COLO829 (cell line): ENCODE results near the gene SLC6A6.
A peak's percentile ranks its signal among the peaks of the same experiment; 100 is the strongest.

Experiments
- DNase-seq: peaks from one replicate; pipeline ENCODE4 v3.0.0; 2012; ENCODE audit warnings: low spot score

The SLC6A6 gene

DNA sequence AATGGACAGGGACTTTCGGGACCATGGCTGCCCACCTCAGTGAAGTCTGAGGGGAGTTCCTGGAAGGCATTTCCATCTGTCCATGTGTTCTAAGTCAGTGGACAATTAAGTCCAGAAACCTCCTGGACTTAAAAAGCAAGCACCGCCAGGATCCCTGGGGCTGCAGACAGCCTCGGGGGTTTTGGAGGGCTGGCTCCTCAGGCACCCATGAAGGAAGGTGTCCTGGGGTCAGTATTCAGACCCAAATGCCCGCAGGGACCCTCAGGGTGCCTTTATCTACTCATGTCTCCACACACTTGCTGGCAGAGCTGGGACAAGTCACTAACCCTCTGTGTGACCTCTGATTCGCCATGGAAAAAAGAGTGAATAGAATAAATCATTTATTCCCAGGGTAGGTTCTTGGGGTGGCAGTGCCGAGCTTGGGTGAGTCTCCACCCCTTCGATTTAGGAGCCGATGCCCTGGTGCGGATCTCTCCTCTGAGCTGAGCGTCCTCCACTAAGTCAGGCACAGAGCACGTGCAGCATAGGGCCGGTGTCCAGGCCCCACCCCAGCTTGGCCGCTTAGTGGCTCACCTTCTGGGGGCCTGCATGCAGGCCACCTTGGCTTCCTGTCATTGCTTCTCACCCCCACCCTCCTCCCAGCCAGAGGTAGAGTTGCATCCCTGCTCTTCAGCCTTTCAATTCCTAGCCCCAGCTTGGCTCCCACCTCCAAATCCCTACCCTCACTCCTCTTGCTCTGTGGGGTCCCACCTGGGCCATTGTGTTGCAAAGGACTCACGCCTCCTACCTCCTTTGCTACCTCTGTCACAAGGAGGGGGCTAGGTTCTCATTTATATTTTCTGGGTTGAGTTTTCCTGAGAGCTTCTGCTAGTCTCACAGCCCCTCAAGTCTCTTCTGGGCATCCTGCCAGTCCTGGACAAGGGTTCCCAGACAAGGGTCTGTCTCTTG lies 19.9 kb downstream of the SLC6A6 start:
- DNase-seq, result no peak

DNA sequence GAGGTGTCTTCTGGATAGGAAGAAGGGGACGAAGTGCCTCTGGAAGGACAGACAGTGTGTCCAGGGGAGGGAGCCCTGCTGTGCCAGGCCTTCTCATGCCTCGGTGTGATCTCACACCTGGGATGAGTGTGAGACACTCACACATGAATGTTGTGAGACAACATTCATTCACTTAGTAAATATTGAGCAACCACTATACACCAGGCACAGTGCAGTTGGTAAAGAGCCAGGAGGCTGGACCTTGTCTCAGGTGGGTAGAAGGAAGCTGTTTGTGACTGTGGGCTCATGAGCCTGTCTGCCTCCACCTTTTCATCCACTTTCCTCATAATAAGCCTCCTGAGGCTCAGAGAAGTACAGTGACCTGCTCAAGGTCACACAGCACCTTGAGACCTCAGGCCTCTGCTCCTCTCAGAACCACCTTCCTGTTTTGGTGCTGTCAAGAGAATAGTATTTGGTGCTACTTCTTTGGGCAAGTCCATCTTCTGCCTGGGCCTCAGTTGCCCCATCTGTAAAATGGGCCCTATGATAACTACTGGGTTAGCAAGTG lies 20.9 kb downstream of the SLC6A6 start:
- no peak for DNase-seq

DNA sequence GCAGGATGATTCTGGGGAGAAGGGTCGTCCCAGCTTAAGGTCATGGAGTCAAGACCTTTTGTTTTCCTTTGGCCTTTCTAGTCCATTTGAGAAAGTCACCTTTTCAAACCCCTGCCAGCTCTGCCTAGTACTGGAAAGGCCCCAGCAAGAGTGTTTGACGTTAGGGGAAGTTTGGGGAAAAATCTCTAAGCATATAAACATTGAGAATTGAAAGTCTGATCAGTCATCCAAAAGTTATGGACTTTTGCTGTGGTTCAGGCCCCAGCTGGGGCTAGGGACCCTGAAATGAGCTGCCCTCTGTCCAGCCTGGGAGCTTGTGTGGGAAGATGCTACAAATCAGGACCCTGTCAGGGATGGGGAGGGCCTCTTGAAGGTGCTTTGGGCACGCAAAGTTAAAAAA lies 21.6 kb downstream of the SLC6A6 start:
- DNase-seq, result no peak

DNA sequence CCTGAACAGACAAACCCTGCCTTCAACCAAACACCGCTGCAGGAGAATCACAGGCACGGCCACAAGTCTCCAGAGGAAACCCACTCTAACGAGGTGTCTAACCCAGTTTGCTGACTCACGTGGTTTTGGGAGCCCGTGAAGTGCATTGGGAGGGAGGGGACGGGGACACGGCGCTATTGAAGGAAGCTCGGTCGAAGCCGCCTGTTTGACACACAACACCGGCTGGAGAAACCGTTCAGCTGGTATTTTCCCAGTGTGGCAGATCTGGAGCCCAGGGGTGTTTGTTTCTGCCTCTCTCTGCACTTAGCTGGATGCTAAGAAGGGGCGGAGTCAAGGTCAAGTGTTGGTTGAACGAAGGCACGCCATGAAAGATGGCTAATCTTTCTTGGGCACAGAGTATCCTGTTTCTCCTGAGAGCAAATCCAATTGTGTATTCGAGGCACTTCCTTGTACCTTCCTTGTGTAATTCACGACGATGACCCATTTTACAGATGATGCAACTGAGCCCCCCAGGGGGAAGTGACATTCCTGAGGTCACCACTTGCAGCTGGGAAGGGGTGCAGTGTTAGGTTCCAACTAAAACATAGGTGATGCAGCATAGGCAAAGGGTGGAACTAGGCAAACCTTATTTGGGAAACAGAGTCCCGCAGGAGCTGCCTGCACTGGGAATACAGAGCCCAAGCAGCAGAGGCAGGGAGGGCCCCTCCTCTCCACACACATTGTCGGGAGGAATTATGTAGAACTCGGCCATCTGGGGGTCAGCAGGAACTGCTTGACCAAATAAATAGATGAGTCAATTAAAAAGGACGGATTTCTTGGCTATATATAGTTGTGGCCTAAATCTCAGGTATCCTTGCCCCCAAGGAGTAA lies 22.5 kb downstream of the SLC6A6 start:
- DNase-seq, result no peak

DNA sequence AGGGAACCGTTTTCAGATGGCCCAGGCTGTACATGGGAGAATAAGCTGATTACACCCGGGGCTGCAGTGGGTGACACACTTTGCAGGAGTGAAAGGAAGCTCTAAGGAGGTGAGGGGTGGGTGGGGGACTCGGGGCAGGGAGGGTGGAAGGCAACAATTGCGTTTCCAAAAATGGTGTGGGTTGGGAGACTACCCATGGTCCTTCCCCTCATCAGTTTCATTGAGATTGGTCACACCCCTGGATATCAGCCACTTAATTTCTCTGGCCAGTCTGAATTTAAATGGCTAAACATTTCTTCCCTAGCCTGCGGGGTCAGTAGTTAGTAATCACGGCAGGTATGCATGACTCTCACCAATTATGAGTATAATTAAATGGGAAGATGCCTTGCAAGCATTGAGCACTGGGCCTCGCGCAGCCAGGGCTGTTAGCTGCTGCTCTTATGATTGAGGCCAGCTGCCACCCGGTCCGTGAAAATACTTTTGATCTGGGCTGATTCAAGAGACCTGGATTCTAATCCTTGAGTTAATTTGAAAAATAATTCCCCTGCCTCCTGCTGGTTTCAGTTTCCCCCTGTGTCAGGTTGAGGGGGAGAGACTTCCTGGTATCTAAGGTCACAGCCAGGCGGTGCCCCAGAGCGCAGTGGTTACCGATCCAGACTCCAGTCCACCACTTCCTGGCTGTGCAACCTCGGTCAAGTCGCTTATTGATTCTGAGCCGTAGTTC lies 23.3 kb downstream of the SLC6A6 start:
- no peak for DNase-seq

DNA sequence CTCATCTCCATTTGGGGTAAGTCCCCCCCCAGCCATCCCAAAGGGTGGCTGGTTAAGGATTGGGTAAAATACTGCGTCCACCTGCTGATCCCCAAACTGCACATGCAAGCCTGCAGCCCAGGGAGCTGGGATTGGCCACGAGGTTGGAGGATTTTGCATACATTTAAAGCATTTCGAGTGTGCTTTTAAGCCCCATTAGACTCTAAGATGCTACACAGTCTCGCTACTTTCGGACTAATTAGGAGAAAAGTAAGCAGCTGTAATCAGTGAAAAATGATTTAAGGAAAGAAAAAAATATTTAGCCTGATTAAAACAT lies 23.9 kb downstream of the SLC6A6 start:
- no peak for DNase-seq

DNA sequence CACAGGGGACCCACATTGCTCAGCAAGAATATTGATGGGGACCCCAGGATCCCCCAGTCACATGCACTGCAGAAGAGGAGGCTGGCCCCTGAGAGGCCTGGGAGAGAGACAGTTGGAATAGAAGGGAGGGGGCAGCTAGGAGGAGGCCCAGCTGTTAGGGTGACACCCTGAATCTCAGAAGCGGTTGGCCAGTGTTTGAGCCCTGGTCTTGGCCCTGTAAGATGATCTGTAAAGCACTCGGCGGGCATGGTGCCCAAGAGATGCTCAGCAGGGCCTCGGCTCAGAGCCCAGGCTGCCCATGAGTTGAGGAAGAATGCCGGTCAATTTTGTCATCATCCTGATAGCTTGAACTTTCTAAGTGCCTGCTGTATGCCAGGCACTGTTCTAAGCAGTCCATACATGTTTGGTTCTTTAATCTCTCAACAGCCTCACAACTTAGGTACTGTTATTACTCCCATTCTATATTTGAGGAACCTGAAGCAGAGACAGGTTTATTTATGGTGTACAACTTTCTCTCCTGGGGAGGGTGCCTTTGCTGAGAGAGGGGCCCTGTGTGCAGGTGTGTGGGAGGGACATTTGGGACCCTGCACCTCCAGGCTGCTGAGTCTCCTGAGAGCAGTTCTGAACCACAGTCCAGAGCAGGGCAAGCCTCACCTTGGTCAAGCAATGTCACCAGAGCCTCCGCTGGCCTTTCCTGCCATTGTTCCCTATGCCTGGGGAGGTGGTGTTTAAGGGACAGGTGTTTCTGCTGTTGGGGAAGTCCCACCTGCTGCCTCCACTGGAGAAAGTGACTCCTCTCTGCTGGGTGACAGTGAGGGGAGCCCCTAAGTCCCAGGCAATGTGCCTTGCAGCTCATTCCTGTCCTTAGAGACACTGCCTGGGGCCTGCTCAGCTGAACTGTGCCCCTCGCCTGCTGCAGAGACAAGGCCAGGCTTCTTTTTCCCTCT lies 26.0 kb downstream of the SLC6A6 start:
- DNase-seq, result no peak

DNA sequence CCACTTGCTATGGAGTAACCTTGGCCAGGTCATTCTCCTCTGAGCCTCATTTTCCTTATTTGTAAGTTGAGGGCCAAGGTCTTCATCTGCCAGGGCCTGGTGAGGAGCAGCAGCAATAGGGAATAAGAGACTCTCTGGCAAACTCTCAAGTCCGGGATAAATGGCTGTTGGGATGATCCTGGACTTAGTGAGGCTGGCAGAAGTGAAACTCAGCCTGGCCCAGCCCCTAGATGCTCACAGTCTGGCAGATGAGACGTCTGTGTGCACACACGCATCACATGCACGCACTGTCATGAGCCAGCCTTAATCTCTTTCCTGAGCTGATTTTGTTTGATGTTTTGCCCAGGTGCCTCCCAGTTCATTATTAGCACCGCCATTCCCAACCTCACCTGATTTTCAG lies 26.8 kb downstream of the SLC6A6 start:
- no peak for DNase-seq

DNA sequence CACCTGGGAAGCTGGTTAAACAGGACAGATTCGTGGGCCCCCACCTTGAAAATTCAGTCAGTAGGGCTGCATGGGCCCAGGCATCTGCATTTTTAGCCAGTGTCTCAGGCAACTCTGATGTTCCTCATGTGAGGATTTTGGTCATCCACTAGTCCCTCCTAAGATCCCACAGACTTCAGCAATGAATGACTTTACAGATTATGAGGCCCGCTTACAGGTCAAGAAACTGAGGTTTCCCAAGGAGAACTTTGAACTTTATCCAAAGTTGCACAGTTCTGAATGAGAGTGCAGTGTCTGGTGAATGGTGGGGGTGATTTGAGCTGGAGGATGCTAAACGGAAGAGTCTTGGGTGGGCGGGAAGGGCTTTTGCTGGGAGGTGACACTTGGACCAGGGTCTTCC lies 27.2 kb downstream of the SLC6A6 start:
- no peak for DNase-seq

DNA sequence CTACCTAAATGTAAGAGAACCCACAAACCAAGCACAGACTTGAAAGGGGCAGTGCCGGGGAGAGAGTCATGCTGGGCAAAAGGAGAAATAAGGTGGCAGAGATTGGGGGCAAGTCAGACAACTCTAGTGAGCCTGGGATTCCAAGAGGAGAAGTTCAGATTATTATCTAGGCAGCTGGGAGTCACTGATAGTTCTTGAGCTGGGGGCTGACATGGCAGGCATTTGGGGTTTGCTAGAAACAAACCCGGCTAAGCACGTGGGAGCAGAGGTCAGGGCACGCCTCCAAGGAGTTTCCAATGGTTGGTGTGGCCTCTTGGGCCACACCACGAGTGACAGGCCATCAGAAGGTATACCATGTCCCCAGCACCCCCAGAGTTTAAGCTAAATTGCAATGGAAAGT lies 27.6 kb downstream of the SLC6A6 start:
- no peak for DNase-seq

DNA sequence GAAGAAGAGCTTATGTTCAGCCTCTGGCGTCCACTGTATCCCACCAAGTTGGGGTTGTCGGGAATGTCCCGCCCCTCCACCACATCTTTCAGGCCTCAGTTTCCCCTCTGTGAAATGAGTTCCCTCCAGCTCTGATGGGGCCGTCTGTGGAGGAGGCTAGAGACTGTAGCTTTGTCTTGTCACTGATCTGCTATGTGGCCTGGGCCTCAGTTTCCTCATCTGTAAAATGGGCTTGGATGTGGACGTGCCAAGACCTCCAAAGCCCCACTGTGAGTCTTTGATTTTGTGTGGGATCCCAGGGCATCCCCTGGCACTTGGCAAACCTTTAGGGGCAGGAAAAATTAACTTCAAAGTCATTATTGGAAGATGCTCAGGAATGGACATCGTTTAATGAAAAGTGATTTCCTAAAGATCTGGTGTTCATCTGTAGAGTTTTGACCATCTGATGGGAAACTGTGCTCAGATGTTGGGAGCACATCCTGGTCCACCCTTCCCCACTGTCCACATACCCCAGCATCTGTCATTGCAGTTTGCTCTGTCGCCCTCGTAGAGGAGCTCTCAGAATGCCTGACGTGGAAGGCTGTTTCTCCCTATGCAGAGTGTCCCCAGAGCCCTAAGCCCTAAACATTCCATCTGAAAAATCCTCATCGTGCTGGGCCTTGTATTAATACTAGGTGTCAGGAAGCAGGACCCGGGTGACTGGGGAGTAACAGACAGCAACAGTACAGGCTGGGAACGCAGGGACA lies 28.5 kb downstream of the SLC6A6 start:
- DNase-seq, result no peak

DNA sequence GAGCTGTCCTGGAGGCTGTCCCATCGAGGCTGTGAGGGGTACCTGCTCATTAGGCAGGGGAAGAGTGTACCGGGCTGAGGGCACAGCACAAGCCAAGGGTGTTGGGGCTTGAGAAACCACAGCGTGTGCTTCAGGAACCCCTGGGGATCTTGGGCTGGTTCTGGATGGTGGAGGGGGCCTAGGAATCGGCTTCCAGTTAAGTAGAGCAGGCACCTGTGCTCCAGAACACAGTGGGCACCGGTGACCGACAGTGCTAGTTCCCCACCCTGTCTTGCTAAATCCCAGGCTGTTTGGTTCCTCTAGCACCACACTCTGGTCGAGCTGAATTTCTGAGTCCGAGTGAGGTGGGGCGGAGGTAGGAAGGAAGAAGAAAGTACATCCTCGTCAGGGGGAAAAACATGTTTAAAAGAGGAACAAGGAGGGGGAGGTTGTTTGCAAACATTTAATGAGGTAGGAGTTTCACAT lies 29.1 kb downstream of the SLC6A6 start:
- DNase-seq, result no peak

DNA sequence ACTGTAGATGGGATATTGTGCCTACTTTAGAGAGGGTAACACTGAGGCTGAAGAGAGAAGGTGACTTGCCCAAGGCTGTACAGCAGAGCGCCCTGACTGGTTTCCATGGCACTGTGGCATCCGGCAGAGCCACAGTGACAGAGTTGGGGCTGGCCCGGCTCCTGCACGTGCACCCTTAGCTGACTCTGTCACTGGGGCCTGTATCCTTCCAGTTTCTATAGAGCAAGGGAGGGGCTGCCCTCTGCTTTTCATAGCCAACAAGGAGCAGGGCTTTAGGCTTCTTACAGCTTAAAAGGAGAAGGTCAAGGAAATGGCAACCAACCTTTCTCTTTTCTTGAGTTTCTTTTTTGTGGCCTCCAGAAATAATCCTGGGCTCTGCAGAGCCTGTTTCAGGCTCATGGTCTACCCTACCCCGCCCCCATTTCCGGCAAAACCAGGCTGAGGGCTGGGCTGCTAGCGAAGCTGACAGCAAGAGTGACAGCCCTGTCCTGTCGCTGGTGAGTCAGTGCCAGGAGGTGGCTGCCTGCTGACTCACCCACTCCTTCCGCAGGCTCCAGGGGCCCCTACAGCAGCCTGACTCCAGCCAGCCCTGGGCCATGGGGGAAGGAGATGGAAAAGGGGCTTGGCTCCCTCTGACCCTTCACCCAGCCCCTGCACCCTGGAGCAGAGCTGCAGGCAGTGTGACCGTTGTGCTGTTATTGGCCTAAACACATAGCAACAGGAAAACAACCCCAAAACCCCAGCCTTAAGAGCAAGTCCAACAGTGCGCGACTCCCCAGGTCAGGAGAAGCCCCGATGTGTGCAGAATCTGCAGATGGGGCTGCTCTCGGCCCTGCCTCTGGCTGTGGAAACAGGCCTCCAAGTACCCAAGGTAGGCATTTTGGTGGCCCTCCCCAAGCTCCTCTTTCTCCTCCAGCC lies 29.8 kb downstream of the SLC6A6 start:
- DNase-seq, result peak; percentile 56

DNA sequence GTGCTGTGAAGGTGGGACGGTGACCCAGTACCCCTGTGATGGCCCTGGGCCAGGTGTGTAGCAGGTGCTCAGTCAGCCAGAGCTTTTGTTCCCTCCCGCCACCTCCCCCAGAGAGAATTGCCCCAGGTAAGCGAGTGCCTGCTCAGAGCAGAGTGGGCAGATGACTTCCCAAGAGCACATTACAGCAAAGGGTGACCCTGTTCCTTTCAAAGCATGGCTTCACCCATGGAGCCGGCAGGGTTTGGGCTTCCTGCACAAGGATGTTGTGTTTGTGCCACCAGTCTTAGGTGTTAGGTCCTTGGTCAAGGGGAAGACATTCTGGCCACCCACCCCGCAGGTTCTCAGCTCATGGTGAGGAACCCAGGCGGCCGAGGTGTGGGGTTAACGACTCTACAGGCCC lies 30.7 kb downstream of the SLC6A6 start:
- no peak for DNase-seq

DNA sequence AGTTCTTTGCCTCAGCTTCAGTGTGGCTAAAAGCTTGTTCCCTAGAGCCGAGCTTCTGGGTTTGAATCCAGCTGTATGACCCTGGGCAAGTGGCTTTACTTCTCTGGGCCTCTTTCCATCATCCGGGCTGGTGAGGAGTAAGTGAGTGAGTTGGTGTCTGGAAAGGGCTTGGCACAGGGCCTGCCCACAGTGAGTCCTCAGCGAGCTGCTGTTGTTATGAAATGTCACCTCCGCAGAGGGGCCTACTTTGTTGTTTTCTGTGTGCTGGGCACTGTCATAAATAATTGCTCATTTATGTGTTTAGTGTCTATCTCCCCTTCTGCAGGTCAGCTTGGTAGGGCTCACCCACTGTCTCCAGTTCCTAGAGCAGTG lies 31.7 kb downstream of the SLC6A6 start:
- no peak for DNase-seq

DNA sequence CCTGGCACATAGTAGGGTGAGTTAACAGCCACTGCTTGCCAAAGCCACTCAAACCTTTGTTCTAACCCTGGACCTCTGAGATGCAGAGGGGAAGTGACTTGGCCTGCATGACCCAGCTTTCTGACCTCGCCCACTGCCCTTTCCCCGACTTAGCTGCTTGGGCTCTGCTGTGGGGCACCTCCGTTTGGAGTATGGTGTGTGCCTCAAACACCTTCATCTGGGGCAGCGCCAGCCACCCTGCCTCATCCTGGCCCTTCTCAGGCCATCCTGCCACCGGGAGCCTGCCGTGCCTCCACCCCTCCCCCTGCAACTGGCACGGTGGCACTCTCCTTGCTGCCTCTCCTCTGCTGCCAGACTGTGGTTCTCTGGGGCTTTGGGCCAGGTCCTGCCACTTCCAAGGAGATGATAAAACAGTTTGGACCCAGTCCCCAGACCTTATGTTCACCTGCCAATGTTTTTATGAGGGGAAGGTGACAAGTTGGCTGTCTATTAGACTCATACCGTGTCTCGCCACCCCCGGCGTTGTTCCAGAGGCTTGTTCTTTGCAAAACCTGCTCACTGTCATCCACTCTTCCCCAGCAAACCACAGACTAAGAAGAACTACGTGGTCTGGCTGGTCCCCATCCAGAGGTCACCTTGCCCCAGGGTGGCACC lies 32.2 kb downstream of the SLC6A6 start:
- no peak for DNase-seq

DNA sequence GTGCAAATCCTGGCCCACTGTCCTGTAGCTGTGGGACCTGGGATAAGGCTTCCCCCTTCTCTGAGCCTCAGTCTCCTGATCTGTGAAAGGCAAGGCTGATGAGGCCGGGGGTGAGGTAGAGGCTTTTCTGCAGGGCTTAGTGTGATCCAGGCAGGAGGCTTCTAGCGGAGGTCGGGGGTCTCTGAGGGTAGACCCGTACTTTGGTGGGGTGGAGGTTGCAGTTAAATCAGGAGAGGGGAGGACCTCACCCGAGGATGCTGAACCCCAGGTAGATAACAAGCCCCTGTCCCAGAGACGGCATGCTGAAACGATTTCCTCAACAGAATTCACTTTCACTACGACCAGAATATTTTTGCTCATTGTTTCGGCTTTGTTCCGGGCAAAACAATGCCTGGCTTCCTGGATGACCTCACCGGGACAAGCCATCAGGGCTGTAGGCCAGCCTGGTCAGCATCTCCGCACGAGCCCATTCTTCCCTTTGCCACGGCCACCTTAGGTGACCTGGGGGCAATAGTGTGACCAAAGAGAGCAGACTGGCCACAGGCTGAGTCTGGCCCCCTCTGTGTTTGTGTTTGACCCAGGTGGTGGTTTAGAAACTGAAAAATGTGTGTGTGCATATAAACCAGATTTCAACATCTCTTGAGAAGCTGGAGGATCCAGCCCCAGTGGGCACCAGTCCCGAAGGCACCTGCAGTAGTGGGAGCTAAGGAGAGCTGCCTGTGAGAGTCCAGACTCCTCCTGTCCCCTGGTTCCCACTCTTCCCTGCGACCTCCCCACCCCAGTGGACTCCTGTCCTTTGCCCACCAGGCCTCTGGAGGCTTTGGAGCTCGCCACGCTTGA lies 33.0 kb downstream of the SLC6A6 start:
- no peak for DNase-seq

DNA sequence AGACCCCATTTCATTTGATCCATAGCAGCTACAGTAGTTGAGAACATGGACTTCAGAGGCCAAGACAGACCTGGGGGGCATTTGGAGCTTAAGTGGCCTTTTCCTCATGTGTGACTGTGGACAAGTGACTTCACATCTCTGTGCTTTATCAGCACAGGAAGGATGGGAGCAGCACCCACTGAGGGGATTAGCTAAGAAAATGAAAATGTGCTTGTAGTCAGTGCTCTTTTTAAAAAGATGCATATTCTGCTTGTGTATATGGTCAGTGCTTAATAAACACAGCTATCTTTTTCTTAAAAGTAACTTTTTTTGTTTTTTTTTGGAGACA lies 34.5 kb downstream of the SLC6A6 start:
- DNase-seq, result no peak
